Activated CD4-positive, alpha-beta T cell treated with anti-CD3 and anti-CD28 coated beads for 1 hour (primary cell): ENCODE results near the gene ACOT7.
"Not testable (repeated sequence)": the region's sequence is repeated elsewhere in the genome, so short reads cannot be mapped to it uniquely, and the experiment has no call there.

ENCODE experiments used
- DNase-seq: peaks from one replicate; pipeline ENCODE4 v3.0.0-alpha.2; 2020

ACOT7 gene

GRCh38 chr1:6219641-6220040 lies 173.9 kb downstream of the ACOT7 start:
- not testable (repeated sequence) for DNase-seq

- no peak for DNase-seq
Observed at GRCh38 chr1:6218375-6219164, 175.0 kb downstream of the ACOT7 start.
